Measurements from ENCODE around the gene BRSK2.

DNA sequence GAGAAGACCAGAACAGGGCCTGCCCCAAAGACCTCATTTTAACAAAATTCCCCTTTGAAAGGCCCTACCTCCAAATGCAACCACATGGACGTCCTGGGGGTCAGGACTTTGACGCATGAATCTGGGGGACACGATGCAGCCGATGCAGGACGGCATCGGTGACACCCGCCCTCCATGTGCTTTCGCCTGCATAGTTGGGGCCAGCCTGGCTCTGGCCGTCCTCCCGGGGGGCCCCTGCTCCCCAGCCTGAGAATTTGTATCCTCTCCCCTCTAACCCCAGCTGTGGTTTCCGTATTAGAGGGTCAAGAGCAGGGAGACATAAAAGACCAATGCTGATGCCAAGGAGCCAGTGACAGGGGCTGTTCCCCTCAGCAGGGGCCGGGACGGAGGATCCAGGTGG is 18.4 kb upstream of the BRSK2 start:
- TF ChIP-seq, protein P1, sequence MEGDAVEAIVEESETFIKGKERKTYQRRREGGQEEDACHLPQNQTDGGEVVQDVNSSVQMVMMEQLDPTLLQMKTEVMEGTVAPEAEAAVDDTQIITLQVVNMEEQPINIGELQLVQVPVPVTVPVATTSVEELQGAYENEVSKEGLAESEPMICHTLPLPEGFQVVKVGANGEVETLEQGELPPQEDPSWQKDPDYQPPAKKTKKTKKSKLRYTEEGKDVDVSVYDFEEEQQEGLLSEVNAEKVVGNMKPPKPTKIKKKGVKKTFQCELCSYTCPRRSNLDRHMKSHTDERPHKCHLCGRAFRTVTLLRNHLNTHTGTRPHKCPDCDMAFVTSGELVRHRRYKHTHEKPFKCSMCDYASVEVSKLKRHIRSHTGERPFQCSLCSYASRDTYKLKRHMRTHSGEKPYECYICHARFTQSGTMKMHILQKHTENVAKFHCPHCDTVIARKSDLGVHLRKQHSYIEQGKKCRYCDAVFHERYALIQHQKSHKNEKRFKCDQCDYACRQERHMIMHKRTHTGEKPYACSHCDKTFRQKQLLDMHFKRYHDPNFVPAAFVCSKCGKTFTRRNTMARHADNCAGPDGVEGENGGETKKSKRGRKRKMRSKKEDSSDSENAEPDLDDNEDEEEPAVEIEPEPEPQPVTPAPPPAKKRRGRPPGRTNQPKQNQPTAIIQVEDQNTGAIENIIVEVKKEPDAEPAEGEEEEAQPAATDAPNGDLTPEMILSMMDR (IDR thresholded peaks at IDR 0.05), result no peak
- TF ChIP-seq POLR2A (IDR thresholded peaks at IDR 0.05) (no peak), EP300 (IDR thresholded peaks at IDR 0.05) (no peak), POLR2AphosphoS5 (IDR thresholded peaks at IDR 0.05) (no peak)
